ENCODE results near the gene GPR21. TPM values are rescaled to one million over a fixed set of nuclear protein-coding genes. Genes with fewer than 3 reads are reported as not detected.

The GPR21 gene
- polyA plus RNA-seq, 4 donors: 0.15 TPM; not detected in 3

- no peak for FAIRE-seq
- Histone ChIP-seq H3K4me1 (ENCODE audit: control insufficient read depth in 3 of 3, insufficient read depth in 2 of 3, low read depth in 1 of 3, low read length in 2 of 3) (no peaks in the 10 kb centered on the region), H3K27me3 (ENCODE audit: control insufficient read depth in 3 of 3, insufficient read depth in 3 of 3, low read length in 3 of 3) (no peaks in the 10 kb centered on the region), H3K36me3 (ENCODE audit: control insufficient read depth in 3 of 3, insufficient read depth in 2 of 3, low read depth in 1 of 3, low read length in 3 of 3) (peaks cover 0 to 26% (median 0%) of the 10 kb centered on the region in 3 donors), H3K9me3 (ENCODE audit: control insufficient read depth in 2 of 2, insufficient read depth in 1 of 2, low read depth in 1 of 2, low read length in 1 of 2) (no peaks in the 10 kb centered on the region), H3K4me3 (ENCODE audit: low read depth in 1 of 3, low read length in 3 of 3) (no peak overlapping the region), H3K27ac (ENCODE audit: low read depth in 1 of 3, low read length in 2 of 3) (no peak overlapping the region)
- DNase-seq: no peak
- WGBS, 3 donors: 53 to 82% (median 76%) methylated on average over 5 of the region's 5 CpGs
These were observed 30.7 kb upstream of the GPR21 start for GRCh38 chr9:123002754-123003153.

GRCh38 chr9:123003466-123003865 lies 30.0 kb upstream of the GPR21 start:
- FAIRE-seq: no peak
- no peak for DNase-seq
- H3K27me3 ChIP-seq (ENCODE audit: control insufficient read depth in 3 of 3, insufficient read depth in 3 of 3, low read length in 3 of 3): no peaks in the 10 kb centered on the region
- no peaks in the 10 kb centered on the region for H3K4me1 ChIP-seq (ENCODE audit: control insufficient read depth in 3 of 3, insufficient read depth in 2 of 3, low read depth in 1 of 3, low read length in 2 of 3)
- 73 to 92% (median 90%) methylated on average over 2 of the region's 2 CpGs for WGBS, 3 donors
- H3K36me3 ChIP-seq (ENCODE audit: control insufficient read depth in 3 of 3, insufficient read depth in 2 of 3, low read depth in 1 of 3, low read length in 3 of 3): peaks cover 0 to 23% (median 0%) of the 10 kb centered on the region in 3 donors
- H3K27ac ChIP-seq (ENCODE audit: low read depth in 1 of 3, low read length in 2 of 3): no peak overlapping the region
- H3K9me3 ChIP-seq (ENCODE audit: control insufficient read depth in 2 of 2, insufficient read depth in 1 of 2, low read depth in 1 of 2, low read length in 1 of 2): no peaks in the 10 kb centered on the region
- no peak overlapping the region for H3K4me3 ChIP-seq (ENCODE audit: low read depth in 1 of 3, low read length in 3 of 3)

- WGBS, 3 donors: 85 to 93% (median 88%) methylated on average over 1 of the region's 1 CpG
These were observed 27.5 kb upstream of the GPR21 start for GRCh38 chr9:123005964-123006363.

GRCh38 chr9:123007269-123007668 lies 26.2 kb upstream of the GPR21 start:
- DNase-seq: no peak
- peaks cover 0 to 19% (median 2%) of the 10 kb centered on the region in 3 donors for H3K36me3 ChIP-seq (ENCODE audit: control insufficient read depth in 3 of 3, insufficient read depth in 2 of 3, low read depth in 1 of 3, low read length in 3 of 3)
- H3K4me1 ChIP-seq (ENCODE audit: control insufficient read depth in 3 of 3, insufficient read depth in 2 of 3, low read depth in 1 of 3, low read length in 2 of 3): no peaks in the 10 kb centered on the region
- H3K9me3 ChIP-seq (ENCODE audit: control insufficient read depth in 2 of 2, insufficient read depth in 1 of 2, low read depth in 1 of 2, low read length in 1 of 2): no peaks in the 10 kb centered on the region
- 87 to 88% (median 88%) methylated on average over 5 of the region's 5 CpGs for WGBS, 3 donors
- H3K27me3 ChIP-seq (ENCODE audit: control insufficient read depth in 3 of 3, insufficient read depth in 3 of 3, low read length in 3 of 3): no peaks in the 10 kb centered on the region
- H3K27ac ChIP-seq (ENCODE audit: low read depth in 1 of 3, low read length in 2 of 3): no peak overlapping the region
- H3K4me3 ChIP-seq (ENCODE audit: low read depth in 1 of 3, low read length in 3 of 3): no peak overlapping the region
- FAIRE-seq: no peak

More at GRCh38 chr9:123005964-123006363, 27.5 kb upstream of the GPR21 start:
- Histone ChIP-seq H3K4me1 (ENCODE audit: control insufficient read depth in 3 of 3, insufficient read depth in 2 of 3, low read depth in 1 of 3, low read length in 2 of 3) (no peaks in the 10 kb centered on the region), H3K9me3 (ENCODE audit: control insufficient read depth in 2 of 2, insufficient read depth in 1 of 2, low read depth in 1 of 2, low read length in 1 of 2) (no peaks in the 10 kb centered on the region), H3K4me3 (ENCODE audit: low read depth in 1 of 3, low read length in 3 of 3) (no peak overlapping the region), H3K27ac (ENCODE audit: low read depth in 1 of 3, low read length in 2 of 3) (no peak overlapping the region), H3K27me3 (ENCODE audit: control insufficient read depth in 3 of 3, insufficient read depth in 3 of 3, low read length in 3 of 3) (no peaks in the 10 kb centered on the region), H3K36me3 (ENCODE audit: control insufficient read depth in 3 of 3, insufficient read depth in 2 of 3, low read depth in 1 of 3, low read length in 3 of 3) (peaks cover 0 to 16% (median 0%) of the 10 kb centered on the region in 3 donors)
- no peak for FAIRE-seq
- DNase-seq: no peak

GRCh38 chr9:123008909-123009308 lies 24.6 kb upstream of the GPR21 start:
- H3K27ac ChIP-seq (ENCODE audit: low read depth in 1 of 3, low read length in 2 of 3): no peak overlapping the region
- FAIRE-seq: no peak

GRCh38 chr9:123011380-123011779 lies 22.1 kb upstream of the GPR21 start:
- Histone ChIP-seq H3K27ac (ENCODE audit: low read depth in 1 of 3, low read length in 2 of 3) (no peak overlapping the region), H3K27me3 (ENCODE audit: control insufficient read depth in 3 of 3, insufficient read depth in 3 of 3, low read length in 3 of 3) (no peaks in the 10 kb centered on the region), H3K36me3 (ENCODE audit: control insufficient read depth in 3 of 3, insufficient read depth in 2 of 3, low read depth in 1 of 3, low read length in 3 of 3) (peaks cover 0 to 24% (median 9%) of the 10 kb centered on the region in 3 donors), H3K4me3 (ENCODE audit: low read depth in 1 of 3, low read length in 3 of 3) (no peak overlapping the region), H3K4me1 (ENCODE audit: control insufficient read depth in 3 of 3, insufficient read depth in 2 of 3, low read depth in 1 of 3, low read length in 2 of 3) (no peaks in the 10 kb centered on the region), H3K9me3 (ENCODE audit: control insufficient read depth in 2 of 2, insufficient read depth in 1 of 2, low read depth in 1 of 2, low read length in 1 of 2) (no peaks in the 10 kb centered on the region)
- WGBS, 3 donors: 94 to 98% (median 97%) methylated on average over 3 of the region's 3 CpGs
- DNase-seq (no peak), FAIRE-seq (no peak)

More at GRCh38 chr9:123008909-123009308, 24.6 kb upstream of the GPR21 start:
- Histone ChIP-seq H3K36me3 (ENCODE audit: control insufficient read depth in 3 of 3, insufficient read depth in 2 of 3, low read depth in 1 of 3, low read length in 3 of 3) (peaks cover 0 to 23% (median 5%) of the 10 kb centered on the region in 3 donors), H3K9me3 (ENCODE audit: control insufficient read depth in 2 of 2, insufficient read depth in 1 of 2, low read depth in 1 of 2, low read length in 1 of 2) (no peaks in the 10 kb centered on the region), H3K4me1 (ENCODE audit: control insufficient read depth in 3 of 3, insufficient read depth in 2 of 3, low read depth in 1 of 3, low read length in 2 of 3) (no peaks in the 10 kb centered on the region), H3K4me3 (ENCODE audit: low read depth in 1 of 3, low read length in 3 of 3) (no peak overlapping the region), H3K27me3 (ENCODE audit: control insufficient read depth in 3 of 3, insufficient read depth in 3 of 3, low read length in 3 of 3) (no peaks in the 10 kb centered on the region)
- DNase-seq: no peak

- FAIRE-seq (no peak), DNase-seq (no peak)
- Histone ChIP-seq H3K27me3 (ENCODE audit: control insufficient read depth in 3 of 3, insufficient read depth in 3 of 3, low read length in 3 of 3) (no peaks in the 10 kb centered on the region), H3K9me3 (ENCODE audit: control insufficient read depth in 2 of 2, insufficient read depth in 1 of 2, low read depth in 1 of 2, low read length in 1 of 2) (no peaks in the 10 kb centered on the region), H3K4me3 (ENCODE audit: low read depth in 1 of 3, low read length in 3 of 3) (no peak overlapping the region), H3K27ac (ENCODE audit: low read depth in 1 of 3, low read length in 2 of 3) (no peak overlapping the region), H3K4me1 (ENCODE audit: control insufficient read depth in 3 of 3, insufficient read depth in 2 of 3, low read depth in 1 of 3, low read length in 2 of 3) (no peaks in the 10 kb centered on the region), H3K36me3 (ENCODE audit: control insufficient read depth in 3 of 3, insufficient read depth in 2 of 3, low read depth in 1 of 3, low read length in 3 of 3) (peaks cover 0 to 19% (median 11%) of the 10 kb centered on the region in 3 donors)
- WGBS, 3 donors: 85 to 93% (median 92%) methylated on average over 3 of the region's 3 CpGs
These were observed 21.5 kb upstream of the GPR21 start for GRCh38 chr9:123011878-123012528.

GRCh38 chr9:123016631-123017030 lies 16.8 kb upstream of the GPR21 start:
- Histone ChIP-seq H3K27me3 (ENCODE audit: control insufficient read depth in 3 of 3, insufficient read depth in 3 of 3, low read length in 3 of 3) (no peaks in the 10 kb centered on the region), H3K4me1 (ENCODE audit: control insufficient read depth in 3 of 3, insufficient read depth in 2 of 3, low read depth in 1 of 3, low read length in 2 of 3) (no peaks in the 10 kb centered on the region), H3K4me3 (ENCODE audit: low read depth in 1 of 3, low read length in 3 of 3) (no peak overlapping the region), H3K27ac (ENCODE audit: low read depth in 1 of 3, low read length in 2 of 3) (no peak overlapping the region), H3K9me3 (ENCODE audit: control insufficient read depth in 2 of 2, insufficient read depth in 1 of 2, low read depth in 1 of 2, low read length in 1 of 2) (no peaks in the 10 kb centered on the region), H3K36me3 (ENCODE audit: control insufficient read depth in 3 of 3, insufficient read depth in 2 of 3, low read depth in 1 of 3, low read length in 3 of 3) (peaks cover 2 to 23% (median 13%) of the 10 kb centered on the region in 3 donors)
- FAIRE-seq (no peak), DNase-seq (no peak)
- 93 to 96% (median 94%) methylated on average over 1 of the region's 1 CpG for WGBS, 3 donors

- peaks cover 2 to 28% (median 8%) of the 10 kb centered on the region in 3 donors for H3K36me3 ChIP-seq (ENCODE audit: control insufficient read depth in 3 of 3, insufficient read depth in 2 of 3, low read depth in 1 of 3, low read length in 3 of 3)
- no peaks in the 10 kb centered on the region for H3K4me1 ChIP-seq (ENCODE audit: control insufficient read depth in 3 of 3, insufficient read depth in 2 of 3, low read depth in 1 of 3, low read length in 2 of 3)
- DNase-seq: no peak
- H3K9me3 ChIP-seq (ENCODE audit: control insufficient read depth in 2 of 2, insufficient read depth in 1 of 2, low read depth in 1 of 2, low read length in 1 of 2): no peaks in the 10 kb centered on the region
- no peak overlapping the region for H3K4me3 ChIP-seq (ENCODE audit: low read depth in 1 of 3, low read length in 3 of 3)
- 81 to 89% (median 82%) methylated on average over 2 of the region's 2 CpGs for WGBS, 3 donors
- no peak for FAIRE-seq
- no peak overlapping the region for H3K27ac ChIP-seq (ENCODE audit: low read depth in 1 of 3, low read length in 2 of 3)
- H3K27me3 ChIP-seq (ENCODE audit: control insufficient read depth in 3 of 3, insufficient read depth in 3 of 3, low read length in 3 of 3): no peaks in the 10 kb centered on the region
These were observed 12.7 kb upstream of the GPR21 start for GRCh38 chr9:123020796-123021195.

Data from small intestine (tissue), 7 donors.